ENCODE results near the gene TRMT2A. TPM values are rescaled to one million over a fixed set of nuclear protein-coding genes. Genes with fewer than 3 reads are reported as not detected.

TRMT2A gene
- total RNA-seq, 1 donor from 2014 or later, result 37.9 TPM

GRCh38 chr22:20085651-20086050, 31.4 kb downstream of the TRMT2A start:
- peaks cover 41% of the 10 kb centered on the region for H3K36me3 ChIP-seq (ENCODE audit: control insufficient read depth, insufficient read depth, low read length)
- no peaks in the 10 kb centered on the region for H3K27me3 ChIP-seq (ENCODE audit: control insufficient read depth, insufficient read depth, low read length)
- H3K4me3 ChIP-seq (ENCODE audit: low read depth, low read length), result no peak overlapping the region
- no peak for FAIRE-seq
- no peak for DNase-seq (ENCODE audit: low read depth)
- TF ChIP-seq CTCF (IDR thresholded peaks at IDR 0.05; ENCODE audit: insufficient read depth, low read length, severe bottlenecking), result no peak

- H3K4me3 ChIP-seq (ENCODE audit: low read depth, low read length), result no peak overlapping the region
- peak; percentile 8 for DNase-seq (ENCODE audit: low read depth)
- no peak for FAIRE-seq
- peaks cover 33% of the 10 kb centered on the region for H3K36me3 ChIP-seq (ENCODE audit: control insufficient read depth, insufficient read depth, low read length)
- TF ChIP-seq CTCF (IDR thresholded peaks at IDR 0.05; ENCODE audit: insufficient read depth, low read length, severe bottlenecking), result peak; percentile 59
- no peaks in the 10 kb centered on the region for H3K27me3 ChIP-seq (ENCODE audit: control insufficient read depth, insufficient read depth, low read length)
These were observed 32.2 kb downstream of the TRMT2A start for GRCh38 chr22:20084547-20085413.

- no peak for DNase-seq (ENCODE audit: low read depth)
- peak; percentile 7 for FAIRE-seq
- no peak for TF ChIP-seq CTCF (IDR thresholded peaks at IDR 0.05; ENCODE audit: insufficient read depth, low read length, severe bottlenecking)
- H3K36me3 ChIP-seq (ENCODE audit: control insufficient read depth, insufficient read depth, low read length), result peaks cover 26% of the 10 kb centered on the region
- H3K27me3 ChIP-seq (ENCODE audit: control insufficient read depth, insufficient read depth, low read length), result no peaks in the 10 kb centered on the region
- no peak overlapping the region for H3K4me3 ChIP-seq (ENCODE audit: low read depth, low read length)
These were observed 33.0 kb downstream of the TRMT2A start for GRCh38 chr22:20083891-20084546.

GRCh38 chr22:20083157-20083890, 33.7 kb downstream of the TRMT2A start:
- TF ChIP-seq CTCF (IDR thresholded peaks at IDR 0.05; ENCODE audit: insufficient read depth, low read length, severe bottlenecking), result no peak
- H3K4me3 ChIP-seq (ENCODE audit: low read depth, low read length), result no peak overlapping the region
- FAIRE-seq (no peak), DNase-seq (ENCODE audit: low read depth) (no peak)
- no peaks in the 10 kb centered on the region for H3K27me3 ChIP-seq (ENCODE audit: control insufficient read depth, insufficient read depth, low read length)
- H3K36me3 ChIP-seq (ENCODE audit: control insufficient read depth, insufficient read depth, low read length), result peaks cover 23% of the 10 kb centered on the region

- DNase-seq (ENCODE audit: low read depth) (peak; percentile 64), FAIRE-seq (no peak)
- TF ChIP-seq CTCF (IDR thresholded peaks at IDR 0.05; ENCODE audit: insufficient read depth, low read length, severe bottlenecking), result no peak
- Histone ChIP-seq H3K27me3 (ENCODE audit: control insufficient read depth, insufficient read depth, low read length) (no peaks in the 10 kb centered on the region), H3K4me3 (ENCODE audit: low read depth, low read length) (peak overlapping the region; percentile 50), H3K36me3 (ENCODE audit: control insufficient read depth, insufficient read depth, low read length) (peaks cover 4% of the 10 kb centered on the region)
These were observed 36.0 kb downstream of the TRMT2A start for GRCh38 chr22:20080776-20081654.
